HG03039 (cell line): ENCODE measurements around the gene LRRC7.
"Not testable (repeated sequence)": the region's sequence is repeated elsewhere in the genome, so short reads cannot be mapped to it uniquely, and the experiment has no call there.

ENCODE experiments used
- ATAC-seq: cut with Tn5 transposase; IDR thresholded peaks from one replicate; pipeline ENCODE4 v1.9.1; 2021; ENCODE audit warnings: mild to moderate bottlenecking, moderate library complexity; ENCODE audit not compliant: unreplicated experiment

LRRC7 gene

GRCh38 chr1:69946935-69947334 is 379.2 kb downstream of the LRRC7 start:
- ATAC-seq = no peak

GRCh38 chr1:69947837-69948236 is 380.1 kb downstream of the LRRC7 start:
- no peak for ATAC-seq

GRCh38 chr1:69952676-69953075 is 385.0 kb downstream of the LRRC7 start:
- ATAC-seq = no peak

DNA sequence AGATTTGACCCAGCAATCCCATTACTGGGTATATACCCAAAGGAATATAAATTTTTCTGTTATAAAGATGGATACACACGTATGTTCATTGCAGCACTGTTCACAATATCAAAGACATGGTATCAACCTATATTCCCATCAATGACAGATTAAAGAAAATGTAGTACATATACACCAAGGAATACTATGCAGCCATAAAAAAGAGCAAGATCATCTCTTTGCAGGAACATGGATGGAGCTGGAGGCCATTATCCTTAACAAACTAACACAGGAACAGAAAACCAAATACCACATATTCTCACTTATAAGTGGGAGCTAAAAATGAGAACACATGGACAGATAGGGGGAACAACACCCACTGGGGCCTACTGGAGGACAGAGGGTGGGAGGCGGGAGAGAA is 394.7 kb downstream of the LRRC7 start:
- ATAC-seq = not testable (repeated sequence)

DNA sequence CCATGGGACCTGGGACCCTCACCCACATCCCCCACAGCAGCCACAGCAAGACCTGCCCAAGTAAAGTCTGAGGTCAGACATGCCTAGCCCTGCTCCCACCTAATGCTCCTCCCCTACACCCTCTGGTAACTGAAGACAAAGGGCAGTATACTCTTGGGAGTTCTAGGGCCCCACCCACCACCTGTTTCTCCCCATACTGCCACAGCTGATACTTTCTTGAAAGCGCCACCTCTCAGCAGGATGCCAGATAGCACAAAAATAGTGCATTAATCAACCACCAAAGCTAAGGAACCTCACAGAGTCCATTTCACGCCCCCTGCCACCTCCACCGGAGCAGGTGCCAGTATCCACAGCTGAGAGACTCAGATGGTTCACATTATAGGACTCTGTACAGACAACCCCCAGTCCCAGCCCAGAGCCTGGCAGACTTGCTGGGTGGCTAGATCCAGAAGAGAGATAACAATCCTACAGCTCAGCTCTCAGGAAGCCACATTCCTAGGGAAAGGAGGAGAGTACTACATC is 399.6 kb downstream of the LRRC7 start:
- no peak for ATAC-seq

DNA sequence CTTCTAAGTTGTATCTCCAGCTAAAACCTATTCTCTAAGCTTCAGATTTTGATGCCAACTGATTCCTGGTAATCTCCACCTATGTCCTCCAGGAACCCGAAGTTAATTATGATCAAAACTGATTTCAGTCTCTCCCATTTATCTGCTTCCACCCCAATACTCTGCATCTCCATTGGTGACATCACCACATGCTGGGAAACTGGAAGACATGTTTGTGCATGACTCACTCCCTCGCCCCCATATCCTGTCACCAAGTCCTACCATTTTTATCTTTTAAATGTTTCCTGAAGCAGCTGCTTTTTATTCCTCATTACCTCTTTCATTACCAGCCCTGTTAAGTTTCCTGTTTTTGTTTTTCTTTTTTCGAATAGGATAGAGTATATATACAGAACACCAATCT is 409.2 kb downstream of the LRRC7 start:
- ATAC-seq = no peak

GRCh38 chr1:69982992-69983391 is 415.3 kb downstream of the LRRC7 start:
- no peak for ATAC-seq

DNA sequence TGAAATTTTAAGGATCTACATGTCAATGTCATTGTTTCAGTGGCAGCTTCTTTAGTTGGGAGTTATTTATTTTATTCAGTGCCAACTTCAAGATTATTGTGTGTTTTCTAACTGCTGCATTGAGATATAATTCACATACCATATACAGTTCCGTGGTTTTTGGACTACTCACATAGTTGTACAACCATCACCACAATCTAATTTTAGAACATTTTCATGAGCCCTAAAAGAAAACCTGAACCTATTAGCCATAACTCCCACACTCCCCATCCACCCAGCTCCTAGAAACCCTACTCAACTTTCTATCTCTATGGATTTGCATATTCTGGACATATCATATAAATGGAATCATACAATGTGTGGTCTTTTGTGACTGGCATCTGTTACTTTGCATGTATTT is 417.7 kb downstream of the LRRC7 start:
- ATAC-seq = no peak

- ATAC-seq = no peak
Measured at GRCh38 chr1:69985901-69986439, 418.2 kb downstream of the LRRC7 start.

DNA sequence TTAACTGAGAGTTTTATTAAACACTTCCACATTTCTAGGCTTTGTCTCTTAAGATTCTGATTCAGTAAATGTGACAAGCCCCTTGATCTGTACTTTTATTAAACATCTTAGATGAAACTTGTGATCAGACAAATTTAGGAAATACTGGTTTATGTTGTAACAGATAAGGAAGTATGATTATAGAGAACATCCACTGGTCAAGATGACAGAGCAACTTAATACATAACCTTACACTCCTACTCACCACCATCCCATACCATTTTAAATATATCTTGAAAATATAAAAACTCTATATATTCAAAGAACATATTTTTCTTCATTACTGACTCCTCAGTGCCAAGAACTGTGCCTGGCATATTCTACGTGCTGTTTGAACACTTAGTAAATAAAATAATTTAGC is 420.2 kb downstream of the LRRC7 start:
- no peak for ATAC-seq

GRCh38 chr1:69991644-69992043 is 423.9 kb downstream of the LRRC7 start:
- ATAC-seq = no peak

DNA sequence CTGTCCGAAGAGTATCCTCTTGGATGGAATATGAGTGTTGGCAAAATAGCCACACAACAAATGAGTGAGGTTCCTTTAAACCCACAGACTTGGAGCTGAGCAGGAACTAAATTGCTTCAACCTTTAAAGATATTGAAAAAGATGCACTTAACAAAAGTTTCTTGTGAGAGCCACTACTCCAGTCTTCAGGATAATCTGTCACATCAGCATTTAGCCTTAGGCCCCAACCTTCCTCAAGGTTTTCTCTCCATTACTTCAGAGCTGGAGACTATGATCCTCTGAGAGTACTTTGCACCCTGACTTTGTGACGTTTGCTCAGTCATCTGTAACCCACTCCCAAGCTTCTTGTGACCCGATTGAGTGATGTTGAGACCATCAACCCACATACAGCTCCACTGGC is 424.9 kb downstream of the LRRC7 start:
- no peak for ATAC-seq

DNA sequence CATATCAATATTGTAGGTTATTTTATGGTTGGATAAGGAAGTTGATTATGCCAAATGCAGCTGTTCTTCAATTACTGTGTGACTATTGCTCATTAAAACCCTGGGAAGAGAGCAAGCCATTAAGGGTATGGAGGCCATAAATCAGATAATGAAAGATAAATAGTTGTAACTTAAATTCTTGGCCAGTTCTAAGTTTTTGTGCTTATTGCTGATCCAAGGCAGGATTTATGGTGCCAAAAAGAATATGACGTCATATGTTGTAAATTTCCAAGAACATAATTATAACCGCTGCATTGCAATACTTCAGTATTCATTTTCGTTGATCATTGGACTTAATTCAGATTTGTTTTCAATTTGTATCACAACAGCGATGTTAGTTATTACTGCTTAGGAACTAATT is 426.1 kb downstream of the LRRC7 start:
- no peak for ATAC-seq

DNA sequence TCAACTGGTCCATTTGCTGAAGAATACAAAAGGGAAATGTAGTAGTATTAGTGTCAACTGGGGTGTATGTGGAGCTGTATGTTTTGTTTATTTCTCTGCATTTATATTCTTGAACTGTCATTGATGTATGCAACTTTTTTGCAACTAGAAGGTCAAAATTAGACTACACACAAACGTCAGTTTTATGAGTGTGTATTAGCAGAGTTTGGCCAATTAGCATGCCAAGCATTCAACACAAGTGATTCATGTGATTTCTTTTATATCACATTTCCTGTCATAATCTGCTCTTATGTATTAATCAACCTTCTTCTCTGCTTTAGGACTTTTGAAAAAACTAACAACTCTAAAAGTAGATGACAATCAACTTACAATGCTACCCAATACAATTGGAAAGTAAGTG is 426.5 kb downstream of the LRRC7 start:
- no peak for ATAC-seq

- no peak for ATAC-seq
Measured at GRCh38 chr1:69998847-69999246, 431.1 kb downstream of the LRRC7 start.

GRCh38 chr1:70003211-70003908 is 435.6 kb downstream of the LRRC7 start:
- no peak for ATAC-seq

GRCh38 chr1:70005386-70006034 is 437.8 kb downstream of the LRRC7 start:
- no peak for ATAC-seq

- ATAC-seq = no peak
Measured at GRCh38 chr1:70008660-70009059, 440.9 kb downstream of the LRRC7 start.

GRCh38 chr1:70017770-70018169 is 450.0 kb downstream of the LRRC7 start:
- no peak for ATAC-seq

DNA sequence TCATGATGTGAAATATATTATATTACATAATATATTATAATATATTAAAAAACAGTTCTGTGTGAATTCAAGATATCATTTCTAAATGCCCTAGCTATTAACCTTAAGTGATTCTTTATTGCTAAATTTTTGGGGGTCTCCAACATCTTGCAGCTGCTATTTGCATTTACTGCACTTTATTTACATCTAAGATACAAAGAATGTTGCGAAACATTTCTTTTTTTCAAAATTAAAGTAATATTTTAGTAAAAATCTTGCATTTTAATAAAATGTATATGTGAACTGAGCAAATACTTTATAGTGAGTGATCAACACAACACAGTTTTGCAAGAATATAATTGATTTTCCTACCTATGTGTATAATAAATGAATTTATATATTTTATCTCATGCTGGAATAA is 456.6 kb downstream of the LRRC7 start:
- ATAC-seq = no peak

DNA sequence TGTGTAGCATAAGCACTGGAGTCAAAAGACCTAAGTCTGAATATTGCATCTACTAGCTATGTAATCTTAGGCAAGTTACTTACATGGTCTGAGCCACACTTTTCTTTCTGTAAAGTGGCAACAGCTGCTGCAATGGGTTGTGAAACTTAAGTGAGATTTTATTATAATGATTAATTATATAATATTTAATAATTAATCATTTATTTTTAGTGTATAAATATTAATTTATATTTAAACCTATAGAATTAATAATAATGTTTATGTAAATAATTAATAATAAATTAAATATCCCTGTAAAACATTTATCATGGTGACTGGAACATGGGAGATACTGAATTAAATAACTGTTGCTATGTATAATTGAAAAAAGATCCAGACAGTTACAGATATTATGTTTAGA is 457.3 kb downstream of the LRRC7 start:
- no peak for ATAC-seq

GRCh38 chr1:70025846-70026245 is 458.1 kb downstream of the LRRC7 start:
- no peak for ATAC-seq
